HEK293 (cell line): Measurements from ENCODE around the gene PLCB1.

Experiments used
- KLF1 ChIP-seq: fragments of 450-650 bp; formaldehyde crosslinking; IDR thresholded peaks from 2 replicates; pipeline ENCODE4 v1.5.1; 2016; ENCODE audit warnings: missing biosample characterization, missing genetic modification characterization
- KLF16 ChIP-seq: fragments of 450-650 bp; formaldehyde crosslinking; IDR thresholded peaks from 2 replicates; pipeline ENCODE4 v1.5.1; 2017; ENCODE audit warnings: missing biosample characterization, missing genetic modification characterization
- SALL2 ChIP-seq: fragments of 450-650 bp; formaldehyde crosslinking; IDR thresholded peaks from 2 replicates; pipeline ENCODE4 v1.5.0; 2017; ENCODE audit warnings: missing biosample characterization, mild to moderate bottlenecking, missing genetic modification characterization, borderline replicate concordance
- ZNF146 ChIP-seq: fragments of 450-650 bp; formaldehyde crosslinking; IDR thresholded peaks from 2 replicates; pipeline ENCODE4 v1.5.1; 2016; ENCODE audit warnings: missing biosample characterization, missing genetic modification characterization
- ZNF175 ChIP-seq: fragments of 450-650 bp; formaldehyde crosslinking; IDR thresholded peaks from 2 replicates; pipeline ENCODE4 v1.5.1; 2016; ENCODE audit warnings: missing biosample characterization, missing genetic modification characterization
- ZNF19 ChIP-seq: fragments of 450-650 bp; formaldehyde crosslinking; IDR thresholded peaks from 2 replicates; pipeline ENCODE4; 2016; ENCODE audit warnings: missing biosample characterization, missing genetic modification characterization, low read depth
- ZNF24 ChIP-seq: fragments of 450-650 bp; formaldehyde crosslinking; IDR thresholded peaks from 2 replicates; pipeline ENCODE4 v1.5.1; 2016; ENCODE audit warnings: missing biosample characterization, missing genetic modification characterization
- ZNF426 ChIP-seq: fragments of 450-650 bp; formaldehyde crosslinking; IDR thresholded peaks from 2 replicates; pipeline ENCODE4 v1.5.1; 2017; ENCODE audit warnings: missing biosample characterization, missing genetic modification characterization, mild to moderate bottlenecking, inconsistent platforms, moderate library complexity
- ZNF664 ChIP-seq: fragments of 450-650 bp; formaldehyde crosslinking; IDR thresholded peaks from 2 replicates; pipeline ENCODE4 v1.5.1; 2016; ENCODE audit warnings: missing biosample characterization, missing genetic modification characterization
- ZNF707 ChIP-seq: fragments of 450-650 bp; formaldehyde crosslinking; IDR thresholded peaks from 2 replicates; pipeline ENCODE4 v1.5.1; 2016; ENCODE audit warnings: missing biosample characterization, missing genetic modification characterization
- TF ChIP-seq, protein P1 (sequence below): fragments of 450-650 bp; formaldehyde crosslinking; IDR thresholded peaks from 2 replicates; pipeline ENCODE4 v1.5.1; 2016; ENCODE audit warnings: missing biosample characterization, missing genetic modification characterization

DNA sequence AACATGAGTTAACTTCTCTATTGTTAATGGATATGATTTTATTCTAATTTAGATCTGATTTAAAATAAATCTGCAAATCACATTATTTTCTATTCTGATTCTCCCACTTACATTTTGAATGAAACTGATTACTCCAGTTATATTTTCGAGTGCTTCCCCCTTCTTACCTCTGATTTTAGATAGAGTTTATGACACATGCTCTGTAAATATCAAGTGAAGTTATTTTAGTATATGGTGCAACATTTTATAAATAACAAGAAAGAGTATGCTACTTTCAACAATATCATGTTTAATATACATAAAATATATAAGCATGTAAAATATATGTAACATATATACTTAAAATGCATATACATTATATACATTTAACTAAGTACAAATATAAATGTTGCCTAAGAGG lies 38.9 kb downstream of the PLCB1 start:
- TF ChIP-seq SALL2 (no peak), ZNF707 (no peak), ZNF426 (tag by site-specific recombination) (no peak), ZNF175 (tag by site-specific recombination) (no peak), ZNF19 (tag by site-specific recombination) (no peak), KLF1 (no peak), ZNF24 (tag by site-specific recombination) (no peak), KLF16 (tag by site-specific recombination) (no peak), ZNF146 (no peak), ZNF664 (tag by site-specific recombination) (no peak)
- TF ChIP-seq, protein P1, sequence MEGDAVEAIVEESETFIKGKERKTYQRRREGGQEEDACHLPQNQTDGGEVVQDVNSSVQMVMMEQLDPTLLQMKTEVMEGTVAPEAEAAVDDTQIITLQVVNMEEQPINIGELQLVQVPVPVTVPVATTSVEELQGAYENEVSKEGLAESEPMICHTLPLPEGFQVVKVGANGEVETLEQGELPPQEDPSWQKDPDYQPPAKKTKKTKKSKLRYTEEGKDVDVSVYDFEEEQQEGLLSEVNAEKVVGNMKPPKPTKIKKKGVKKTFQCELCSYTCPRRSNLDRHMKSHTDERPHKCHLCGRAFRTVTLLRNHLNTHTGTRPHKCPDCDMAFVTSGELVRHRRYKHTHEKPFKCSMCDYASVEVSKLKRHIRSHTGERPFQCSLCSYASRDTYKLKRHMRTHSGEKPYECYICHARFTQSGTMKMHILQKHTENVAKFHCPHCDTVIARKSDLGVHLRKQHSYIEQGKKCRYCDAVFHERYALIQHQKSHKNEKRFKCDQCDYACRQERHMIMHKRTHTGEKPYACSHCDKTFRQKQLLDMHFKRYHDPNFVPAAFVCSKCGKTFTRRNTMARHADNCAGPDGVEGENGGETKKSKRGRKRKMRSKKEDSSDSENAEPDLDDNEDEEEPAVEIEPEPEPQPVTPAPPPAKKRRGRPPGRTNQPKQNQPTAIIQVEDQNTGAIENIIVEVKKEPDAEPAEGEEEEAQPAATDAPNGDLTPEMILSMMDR (tag by site-specific recombination), result no peak
